Rectal smooth muscle tissue (tissue), 1 donor: ENCODE measurements around the gene NFAM1.

Source experiments
- H3K27ac ChIP-seq: one replicate; pipeline ENCODE4 v1.7.0; 2013; ENCODE audit warnings: low read depth, low read length, inconsistent platforms
- H3K27me3 ChIP-seq: one replicate; pipeline ENCODE4 v1.7.0; 2013; ENCODE audit warnings: low read length; ENCODE audit not compliant: control insufficient read depth, insufficient read depth
- H3K36me3 ChIP-seq: one replicate; pipeline ENCODE4 v1.7.0; 2013; ENCODE audit warnings: low read length; ENCODE audit not compliant: control insufficient read depth, insufficient read depth
- H3K4me1 ChIP-seq: one replicate; pipeline ENCODE4 v1.7.0; 2013; ENCODE audit warnings: low read length; ENCODE audit not compliant: control insufficient read depth, insufficient read depth
- H3K4me3 ChIP-seq: one replicate; pipeline ENCODE4 v1.7.0; 2013; ENCODE audit warnings: low read length
- H3K9ac ChIP-seq: one replicate; pipeline ENCODE4 v1.7.0; 2013; ENCODE audit warnings: low read length

The NFAM1 gene

DNA sequence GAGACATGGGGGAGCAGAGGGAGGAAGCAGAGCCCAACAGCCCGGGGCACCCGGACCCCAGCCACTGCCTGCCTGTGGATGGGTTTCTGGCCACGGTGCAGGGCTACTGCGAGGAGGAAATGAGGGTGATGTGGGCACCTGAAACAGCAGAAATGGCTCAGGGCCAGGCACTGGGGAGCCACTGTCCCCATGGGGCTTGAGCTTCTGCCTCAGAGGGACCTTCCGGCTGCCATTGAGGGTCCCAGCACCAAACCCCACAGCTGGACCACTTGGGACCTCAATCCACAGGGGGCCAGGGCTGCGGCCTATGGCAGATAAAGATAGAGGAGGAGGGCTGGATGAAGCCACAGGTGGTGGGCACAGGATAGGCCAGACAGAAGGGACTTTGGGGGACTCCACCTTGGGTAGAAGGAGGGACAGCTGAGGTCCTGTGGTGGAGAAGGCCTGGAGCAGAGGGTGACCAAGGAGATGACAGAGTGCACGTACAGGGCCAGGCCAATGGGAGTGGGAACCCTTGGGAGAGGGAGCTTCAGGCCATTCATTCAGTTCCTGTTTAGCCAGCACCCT is 48.3 kb downstream of the NFAM1 start:
- Histone ChIP-seq H3K36me3 (no peaks in the 10 kb centered on the region), H3K4me3 (no peak overlapping the region), H3K4me1 (no peaks in the 10 kb centered on the region), H3K27ac (no peak overlapping the region), H3K9ac (no peak overlapping the region), H3K27me3 (no peaks in the 10 kb centered on the region)

DNA sequence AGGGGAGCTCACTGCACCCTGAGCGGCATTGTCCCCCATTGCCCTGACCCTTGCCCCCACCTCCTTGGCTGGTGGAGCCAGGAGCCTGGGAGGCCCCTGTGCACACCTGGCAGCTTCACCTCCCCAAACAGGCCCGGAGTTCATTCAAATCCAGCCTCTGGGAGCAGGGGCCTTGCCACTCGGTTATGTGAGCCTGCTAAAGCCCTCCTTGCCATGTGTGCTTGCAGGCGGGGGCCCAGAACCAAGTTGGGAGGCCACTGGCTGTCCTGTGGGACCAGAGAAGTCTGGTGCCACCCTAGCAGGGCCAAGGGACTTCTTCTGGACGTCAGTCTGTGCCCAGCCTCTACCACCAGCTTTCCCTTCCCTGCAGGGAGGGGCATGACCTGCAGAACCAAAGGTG is 48.9 kb downstream of the NFAM1 start:
- H3K36me3 ChIP-seq = no peaks in the 10 kb centered on the region
- no peaks in the 10 kb centered on the region for H3K27me3 ChIP-seq
- H3K27ac ChIP-seq = no peak overlapping the region
- no peak overlapping the region for H3K9ac ChIP-seq
- H3K4me1 ChIP-seq = no peaks in the 10 kb centered on the region
- no peak overlapping the region for H3K4me3 ChIP-seq

DNA sequence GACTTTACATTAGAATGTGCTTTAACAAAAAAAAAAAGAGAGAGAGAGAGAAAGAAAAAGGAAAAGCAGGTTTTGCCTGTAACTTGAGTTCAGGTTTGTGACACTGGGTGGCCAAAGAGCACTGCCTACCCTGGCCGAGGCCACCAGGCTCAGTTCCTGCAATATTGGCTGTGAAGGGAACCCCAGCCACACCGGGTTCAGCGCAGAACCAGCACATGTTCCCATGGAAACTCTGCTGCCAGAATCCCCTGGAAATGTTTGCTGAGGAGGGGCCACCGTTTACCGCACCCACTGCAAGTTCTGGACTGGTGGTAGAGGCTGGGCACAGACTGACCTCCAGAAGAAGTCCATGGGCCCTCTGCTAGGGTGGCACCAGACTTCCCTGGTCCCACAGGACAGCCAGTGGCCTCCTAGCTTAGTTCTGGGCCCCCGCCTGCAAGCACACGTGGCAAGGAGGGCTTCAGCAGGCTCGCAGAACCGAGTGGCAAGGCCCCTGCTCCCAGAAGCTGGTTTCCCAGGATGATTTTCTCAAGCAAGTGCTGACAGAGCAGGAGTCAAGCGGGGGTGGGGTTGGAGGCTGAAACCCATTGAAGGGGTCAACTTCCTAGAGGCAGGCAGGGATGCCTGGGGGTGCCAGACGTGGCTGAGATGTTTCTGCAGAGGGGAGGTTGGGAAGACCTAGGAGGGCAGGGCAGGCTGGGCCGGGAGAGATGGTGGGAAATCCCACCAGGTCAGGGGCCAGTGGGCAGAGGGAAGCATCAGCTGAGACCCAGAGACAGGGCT is 51.2 kb downstream of the NFAM1 start:
- H3K36me3 ChIP-seq = no peaks in the 10 kb centered on the region
- H3K4me3 ChIP-seq = no peak overlapping the region
- H3K27ac ChIP-seq = no peak overlapping the region
- no peaks in the 10 kb centered on the region for H3K4me1 ChIP-seq
- no peaks in the 10 kb centered on the region for H3K27me3 ChIP-seq
- no peak overlapping the region for H3K9ac ChIP-seq

DNA sequence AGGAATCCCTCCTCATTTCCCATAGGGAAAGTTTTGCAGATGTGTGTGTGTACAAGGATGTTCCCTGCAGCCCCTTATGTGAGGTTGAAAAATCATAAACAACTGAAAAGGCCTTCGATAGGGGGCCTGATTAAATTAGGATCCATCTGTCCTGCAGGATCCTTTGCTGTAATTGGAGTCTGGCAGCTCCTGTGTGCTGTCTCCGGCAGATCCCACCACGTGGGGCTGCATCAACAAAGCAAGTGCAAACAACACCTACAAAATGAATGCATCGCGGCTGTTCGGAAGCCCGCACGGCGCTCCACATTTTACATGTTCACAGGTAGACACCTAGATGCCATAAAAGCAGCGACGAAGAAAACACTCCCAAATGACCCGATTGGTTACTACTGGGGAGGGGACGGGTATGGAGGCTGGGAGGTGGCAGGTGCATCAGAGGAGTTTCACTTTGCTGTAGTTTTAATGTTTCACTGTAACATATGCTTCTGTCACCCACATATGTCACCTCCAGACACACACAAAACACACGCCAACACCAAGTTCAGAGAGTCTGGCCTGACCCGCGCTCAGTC is 52.2 kb downstream of the NFAM1 start:
- Histone ChIP-seq H3K4me1 (no peaks in the 10 kb centered on the region), H3K27me3 (no peaks in the 10 kb centered on the region), H3K27ac (no peak overlapping the region), H3K9ac (no peak overlapping the region), H3K4me3 (no peak overlapping the region), H3K36me3 (no peaks in the 10 kb centered on the region)

DNA sequence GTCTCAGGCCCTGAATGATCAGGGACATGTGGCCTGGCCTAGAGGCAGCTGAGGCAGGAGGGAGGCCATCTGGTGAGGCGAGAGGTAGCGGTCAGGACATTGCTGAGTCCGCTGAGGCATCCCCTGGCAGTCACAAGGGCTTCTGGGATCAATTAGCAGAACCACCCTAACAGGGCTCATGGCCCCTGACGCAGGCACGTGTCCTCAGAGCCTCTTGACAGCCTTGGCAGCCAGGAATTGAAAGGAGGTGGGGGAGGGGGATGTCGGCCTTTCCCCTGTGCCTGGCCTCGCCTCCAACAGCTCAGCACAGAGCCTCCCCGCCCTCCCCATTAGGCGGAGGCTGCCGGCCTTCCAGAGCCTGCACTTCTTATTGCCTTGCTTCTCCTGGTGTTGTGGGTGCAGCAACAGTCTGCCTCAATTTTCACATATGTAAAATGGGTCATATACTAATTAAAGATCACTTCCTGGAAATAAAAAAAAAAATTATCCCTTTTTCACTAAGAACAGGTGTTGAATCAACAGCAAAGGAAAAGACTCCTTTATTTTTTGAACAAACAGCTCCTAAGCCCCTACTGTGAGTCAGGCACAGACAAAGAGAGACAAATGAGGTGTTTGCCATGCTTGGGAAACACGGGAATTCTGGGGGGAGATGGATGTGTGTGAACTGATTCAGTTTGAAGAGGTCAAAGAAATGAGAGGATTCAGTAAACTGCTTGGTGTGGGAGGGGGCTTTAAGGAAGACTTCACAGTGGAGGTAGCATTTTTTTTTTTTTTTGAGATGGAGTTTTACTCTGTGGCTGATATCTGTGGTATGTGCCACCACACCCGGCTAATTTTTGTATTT is 55.3 kb downstream of the NFAM1 start:
- Histone ChIP-seq H3K4me3 (no peak overlapping the region), H3K27ac (no peak overlapping the region), H3K9ac (no peak overlapping the region), H3K36me3 (no peaks in the 10 kb centered on the region), H3K27me3 (no peaks in the 10 kb centered on the region), H3K4me1 (no peaks in the 10 kb centered on the region)

DNA sequence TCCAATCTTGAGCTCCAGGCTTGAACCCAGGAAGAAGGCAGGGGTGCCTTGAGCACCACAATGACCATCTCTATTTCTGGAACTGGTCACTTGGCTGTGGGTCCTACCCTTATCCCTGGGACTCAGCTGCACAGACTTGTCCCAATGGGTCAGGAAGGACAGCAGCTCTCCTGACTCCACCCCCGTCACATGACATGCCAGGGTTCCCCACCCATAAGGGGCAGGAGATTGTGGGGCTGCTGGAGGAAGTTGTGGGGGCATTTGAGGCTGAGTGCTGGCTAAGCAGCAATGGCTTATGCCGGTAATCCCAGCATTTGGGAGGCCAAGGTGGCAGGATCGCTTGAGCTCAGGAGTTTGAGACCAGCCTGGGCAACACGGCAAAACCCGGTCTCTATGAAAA is 56.2 kb downstream of the NFAM1 start:
- H3K27ac ChIP-seq = no peak overlapping the region
- no peaks in the 10 kb centered on the region for H3K27me3 ChIP-seq
- H3K36me3 ChIP-seq = no peaks in the 10 kb centered on the region
- no peak overlapping the region for H3K9ac ChIP-seq
- no peaks in the 10 kb centered on the region for H3K4me1 ChIP-seq
- H3K4me3 ChIP-seq = no peak overlapping the region

DNA sequence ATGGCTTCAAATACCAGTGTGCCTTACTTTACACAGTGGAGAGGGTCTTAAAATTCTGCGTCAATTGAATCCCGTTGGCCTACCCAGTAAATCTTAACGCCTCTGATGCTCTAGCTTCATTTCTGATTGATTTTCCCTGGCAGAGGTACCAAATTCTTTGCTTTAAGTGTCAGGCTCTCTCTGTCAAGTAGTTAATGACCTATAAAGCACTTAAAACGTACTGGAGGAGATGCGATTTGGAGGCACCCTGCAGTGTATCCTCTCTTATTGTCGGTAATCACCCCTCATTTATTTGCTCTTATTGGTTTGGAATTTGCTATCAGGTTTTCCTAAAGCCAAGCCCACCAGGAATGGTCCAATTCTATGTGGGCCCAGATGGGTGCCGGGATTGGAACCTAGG is 59.2 kb downstream of the NFAM1 start:
- Histone ChIP-seq H3K27me3 (no peaks in the 10 kb centered on the region), H3K9ac (no peak overlapping the region), H3K4me1 (peaks cover 2% of the 10 kb centered on the region), H3K36me3 (no peaks in the 10 kb centered on the region), H3K4me3 (no peak overlapping the region), H3K27ac (no peak overlapping the region)

DNA sequence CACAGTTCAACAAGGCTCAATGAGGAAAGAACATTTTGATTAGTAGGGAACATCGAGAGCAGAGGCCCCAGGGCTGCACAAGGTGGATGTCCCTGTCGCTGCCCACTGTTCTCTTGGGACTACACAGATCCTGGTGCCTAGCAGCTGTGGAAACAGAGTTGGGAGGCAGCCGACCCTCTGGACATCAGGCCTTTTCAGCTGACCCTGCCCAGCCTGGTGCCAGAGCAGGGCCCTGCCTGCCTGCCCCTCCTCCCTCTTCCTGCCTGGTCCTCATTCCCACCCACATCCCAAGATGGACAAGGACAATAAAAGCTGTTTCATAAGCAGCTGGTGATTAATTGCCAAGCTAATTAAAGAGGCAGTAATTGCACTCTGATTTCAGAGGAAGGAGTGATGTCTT is 60.7 kb downstream of the NFAM1 start:
- Histone ChIP-seq H3K27me3 (no peaks in the 10 kb centered on the region), H3K9ac (no peak overlapping the region), H3K4me1 (peaks cover 2% of the 10 kb centered on the region), H3K4me3 (no peak overlapping the region), H3K36me3 (no peaks in the 10 kb centered on the region), H3K27ac (no peak overlapping the region)

DNA sequence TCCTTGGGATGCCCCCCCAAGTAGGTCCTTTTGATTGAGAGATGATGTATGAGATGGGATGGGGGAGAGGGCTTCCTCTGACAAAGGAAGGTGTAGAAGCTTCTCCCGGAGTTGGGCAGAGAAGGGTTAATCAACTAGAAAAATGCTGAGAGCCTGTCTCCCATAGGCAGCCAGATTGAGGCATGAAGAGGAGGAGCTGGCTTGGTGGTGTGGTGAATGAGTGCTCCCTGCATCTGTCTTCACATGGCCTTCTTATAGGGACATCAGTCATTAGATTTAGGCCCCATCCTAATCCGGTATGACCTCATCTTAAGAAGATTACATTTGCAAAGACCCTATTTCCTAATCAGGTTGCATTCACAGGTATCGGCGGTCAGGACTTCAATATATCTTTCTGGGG is 61.1 kb downstream of the NFAM1 start:
- Histone ChIP-seq H3K4me3 (no peak overlapping the region), H3K4me1 (peaks cover 5% of the 10 kb centered on the region), H3K9ac (no peak overlapping the region), H3K36me3 (no peaks in the 10 kb centered on the region), H3K27me3 (no peaks in the 10 kb centered on the region), H3K27ac (no peak overlapping the region)

DNA sequence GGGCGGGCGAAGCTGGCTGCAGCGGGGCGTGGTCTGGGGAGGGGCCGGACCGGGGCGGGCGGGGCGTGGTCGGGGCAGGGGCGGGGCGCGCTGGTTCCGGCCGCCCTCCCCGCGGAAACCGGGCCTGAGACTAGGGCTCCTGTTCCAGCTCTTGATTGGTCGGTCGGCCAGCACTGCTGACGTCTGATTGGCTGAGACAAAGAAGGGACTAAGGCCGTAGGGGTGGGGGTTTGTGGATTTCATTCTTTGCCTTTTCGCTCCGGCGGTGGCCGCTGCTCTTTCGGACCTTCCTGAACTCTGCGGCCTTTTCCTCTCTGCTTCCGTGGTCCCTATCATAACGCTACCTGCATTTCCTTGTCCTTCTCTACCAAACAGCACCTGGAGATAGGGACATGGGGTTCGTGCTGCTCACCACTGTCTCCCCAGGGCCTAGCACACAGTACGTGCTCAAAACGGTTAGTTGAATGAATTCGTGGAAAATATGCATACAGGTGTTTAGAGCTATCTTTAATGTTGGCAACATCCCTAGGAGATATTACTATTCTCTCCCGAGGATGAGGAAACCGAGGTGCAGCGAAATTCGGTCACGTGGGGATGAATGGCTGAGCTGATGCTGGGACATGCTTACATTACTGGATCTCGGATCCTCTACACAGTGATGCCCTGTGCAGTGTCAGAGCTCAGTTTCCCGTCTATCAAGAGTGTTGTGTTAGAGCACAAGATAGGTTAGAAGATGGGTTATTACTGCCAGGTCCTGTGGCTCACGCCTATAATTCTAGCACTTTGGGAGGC is 62.8 kb downstream of the NFAM1 start:
- Histone ChIP-seq H3K4me3 (peak overlapping the region; percentile 89), H3K4me1 (peaks cover 14% of the 10 kb centered on the region), H3K27ac (no peak overlapping the region), H3K36me3 (no peaks in the 10 kb centered on the region), H3K27me3 (no peaks in the 10 kb centered on the region), H3K9ac (peak overlapping the region; percentile 61)

DNA sequence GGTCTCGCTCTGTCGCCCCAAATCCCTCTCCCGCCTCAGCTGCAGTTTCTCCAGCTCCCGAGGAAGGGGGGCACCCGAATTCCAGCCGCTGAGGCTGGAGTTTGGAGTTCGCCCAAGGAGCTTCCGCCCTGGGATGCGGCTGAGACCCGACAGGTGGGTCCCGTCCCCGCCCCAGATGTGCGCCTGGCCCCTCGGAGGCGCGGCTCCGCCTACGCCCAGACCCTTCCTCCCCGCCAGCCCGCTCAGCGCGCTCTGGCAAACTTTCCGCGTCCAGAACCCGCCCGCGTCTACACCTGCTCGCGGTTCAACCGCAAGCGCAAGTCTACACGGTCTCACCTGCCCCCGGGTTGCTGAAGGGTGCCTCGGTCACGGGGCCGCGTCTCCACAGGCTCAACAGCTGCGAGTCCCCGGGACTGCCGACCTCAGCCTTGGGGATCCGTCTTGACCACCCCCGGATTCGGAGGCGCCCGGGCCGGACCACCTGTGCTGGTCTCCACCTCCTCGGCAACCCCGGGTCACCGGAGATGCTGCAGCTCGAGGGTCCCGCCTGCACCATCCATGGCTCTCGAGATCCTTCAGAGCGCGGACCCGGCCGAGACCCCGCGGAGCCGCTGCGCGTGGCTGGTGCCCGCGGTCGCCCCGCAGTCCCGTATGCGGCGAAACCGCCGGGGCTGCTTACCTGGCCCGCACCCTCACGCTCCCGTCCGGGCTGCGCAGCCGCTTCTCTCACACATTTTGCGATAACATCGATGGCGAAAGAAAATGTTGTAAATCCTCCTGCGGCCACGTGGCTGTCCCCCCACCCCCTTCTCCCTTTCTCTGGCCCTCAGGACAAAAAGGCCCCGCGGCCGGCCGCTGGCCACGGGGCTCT is 63.6 kb downstream of the NFAM1 start:
- Histone ChIP-seq H3K9ac (peak overlapping the region; percentile 10), H3K36me3 (no peaks in the 10 kb centered on the region), H3K27ac (peak overlapping the region; percentile 27), H3K27me3 (no peaks in the 10 kb centered on the region), H3K4me1 (peaks cover 14% of the 10 kb centered on the region), H3K4me3 (peak overlapping the region; percentile 64)
